GM19324 (cell line): Measurements from ENCODE around the gene THRB.

Experiments used
- ATAC-seq: cut with Tn5 transposase; IDR thresholded peaks from one replicate; pipeline ENCODE4 v1.9.1; 2021; ENCODE audit warnings: mild to moderate bottlenecking, moderate library complexity; ENCODE audit not compliant: unreplicated experiment, low FRiP score

The THRB gene

DNA sequence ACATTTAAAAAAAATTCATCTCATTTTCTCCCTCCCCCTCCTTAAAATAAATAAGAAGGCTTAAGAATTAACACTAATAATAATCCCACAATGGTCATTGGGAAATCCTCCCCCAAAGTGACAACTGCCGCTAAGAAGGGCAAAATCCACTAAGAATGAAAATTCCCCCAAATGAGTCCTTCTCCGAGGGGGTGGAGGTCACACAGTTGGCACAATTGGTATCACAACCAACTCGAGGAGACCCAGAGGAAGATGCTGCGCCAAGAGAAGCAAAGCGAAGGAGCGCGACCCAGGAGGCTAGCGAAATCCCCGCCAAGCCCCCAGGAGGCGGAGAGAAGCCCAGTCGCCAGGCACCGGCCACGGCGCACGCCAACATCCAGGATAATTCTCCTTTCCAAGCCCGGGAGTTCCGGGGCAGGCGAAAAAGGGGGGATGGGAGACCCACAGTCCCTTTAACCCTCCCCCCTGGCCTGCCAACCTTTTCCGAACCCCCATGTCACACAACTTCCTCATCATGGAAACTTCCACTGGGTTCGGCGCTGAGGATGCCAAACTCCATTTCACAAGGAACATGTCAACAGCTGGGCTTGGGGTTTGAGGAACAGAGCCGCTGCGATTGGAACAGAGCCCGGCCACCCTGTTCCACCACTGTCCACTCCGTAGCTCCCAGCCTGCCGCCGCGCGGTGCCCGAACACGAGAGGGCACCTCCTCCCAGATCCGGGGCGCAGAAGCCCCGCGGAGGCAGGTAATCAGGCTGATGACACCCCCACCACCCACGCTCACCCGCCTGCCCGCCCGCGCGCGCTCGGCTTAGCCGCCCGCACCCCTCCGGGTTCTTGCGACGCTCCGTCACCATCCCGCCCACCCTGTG is 668 bp downstream of the THRB start:
- no peak for ATAC-seq

DNA sequence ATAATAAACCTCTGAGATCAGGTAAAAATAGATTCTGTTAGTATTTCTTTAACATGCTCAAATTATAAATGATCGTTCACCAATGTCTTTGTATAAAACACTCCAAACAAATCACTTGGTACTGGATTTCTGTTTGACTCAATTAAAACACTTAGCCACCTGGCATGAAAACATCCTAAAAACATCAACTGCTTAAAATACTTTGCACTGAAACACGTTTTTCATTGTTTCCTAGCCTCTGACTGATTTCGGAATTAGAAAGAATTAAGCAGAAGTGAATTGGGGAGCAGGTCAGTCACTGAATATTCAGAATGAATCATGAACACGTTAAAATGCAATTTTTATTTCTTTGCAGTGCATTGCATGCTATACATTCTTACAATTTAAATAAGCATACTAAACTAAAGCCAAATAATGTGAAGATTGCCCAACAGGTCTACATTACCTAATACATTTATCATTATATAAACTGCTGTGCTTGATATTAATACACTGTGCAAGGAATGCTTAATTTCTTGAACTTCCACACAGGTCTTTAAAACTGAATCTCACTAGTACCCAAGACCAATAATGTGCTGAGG is 1.6 kb downstream of the THRB start:
- no peak for ATAC-seq

DNA sequence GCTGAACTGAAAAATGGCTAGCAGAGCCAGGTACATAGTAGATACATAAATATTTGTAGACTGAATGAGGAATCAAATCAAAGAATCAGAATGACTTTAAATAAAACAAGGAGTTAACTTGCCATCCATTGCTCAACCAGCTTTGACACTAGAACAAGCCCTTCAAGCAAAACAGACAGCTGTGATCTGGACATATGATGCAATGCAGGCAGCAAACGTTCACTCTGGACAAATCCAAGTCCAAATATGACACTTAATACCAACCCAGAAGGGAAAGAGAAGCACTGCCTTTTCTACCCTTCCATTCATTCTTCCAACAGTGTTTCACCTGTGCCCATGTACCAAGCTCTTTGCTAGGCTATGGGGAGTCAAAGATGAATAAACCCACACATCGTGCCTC is 4.5 kb downstream of the THRB start:
- ATAC-seq, result no peak

DNA sequence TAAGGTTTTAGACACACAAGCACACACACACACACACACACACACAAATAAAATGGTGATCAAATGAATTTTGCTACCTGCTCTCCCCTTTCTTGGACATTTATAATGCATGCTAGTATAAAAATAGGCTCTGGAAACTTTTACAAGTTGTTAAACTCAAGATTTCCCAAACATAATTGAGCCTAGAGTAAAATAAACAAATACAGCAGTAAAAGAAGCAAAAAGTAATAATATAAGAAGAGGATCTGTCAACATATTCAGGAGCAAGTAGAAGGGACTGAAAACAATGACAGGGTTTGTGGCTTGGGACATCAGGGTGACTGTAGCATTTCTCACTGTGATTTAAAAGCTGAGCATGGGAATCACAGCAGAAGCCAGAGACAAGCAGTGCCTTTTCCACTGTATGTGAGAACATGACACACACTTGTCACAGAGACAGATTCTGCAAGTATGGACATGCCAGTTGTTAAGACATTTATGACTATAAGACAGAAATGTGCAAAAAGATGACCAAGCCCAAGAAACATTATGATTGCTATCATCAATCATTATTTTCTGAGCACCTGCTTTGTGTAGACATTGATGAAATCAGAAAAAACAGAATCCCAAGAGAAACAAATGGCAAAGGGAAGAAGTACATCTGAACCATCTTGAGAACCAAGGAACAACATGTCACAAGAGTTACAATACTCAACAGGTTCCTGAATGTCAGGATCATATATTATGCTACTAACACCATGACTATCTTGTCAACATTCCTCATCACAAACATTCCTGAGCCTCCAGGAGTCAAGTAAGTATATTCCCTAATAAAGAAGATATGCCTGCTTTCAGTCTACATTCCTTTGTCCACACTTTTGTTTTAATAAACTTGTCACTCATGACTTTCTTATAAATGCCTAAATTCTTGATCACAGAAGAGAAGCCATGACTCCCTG is 7.1 kb downstream of the THRB start:
- ATAC-seq, result no peak

DNA sequence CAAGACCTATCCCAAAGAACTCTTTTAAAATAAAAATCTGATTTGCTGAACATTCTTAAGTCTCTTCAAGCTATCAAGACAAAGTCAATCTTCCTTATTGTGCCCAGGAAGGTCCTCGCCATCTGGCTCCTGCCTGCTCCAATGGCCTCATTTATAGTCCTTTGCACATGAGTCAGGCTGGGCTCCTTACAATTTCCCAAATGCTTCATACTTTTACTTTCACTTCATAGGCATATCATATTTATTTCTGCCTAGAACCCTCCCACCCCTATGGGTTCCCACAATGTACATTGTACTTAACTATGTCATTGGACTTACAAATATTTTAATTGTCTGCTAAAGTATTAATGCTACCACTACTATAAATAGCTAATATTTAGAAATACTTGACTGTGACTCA is 9.1 kb downstream of the THRB start:
- ATAC-seq, result no peak

DNA sequence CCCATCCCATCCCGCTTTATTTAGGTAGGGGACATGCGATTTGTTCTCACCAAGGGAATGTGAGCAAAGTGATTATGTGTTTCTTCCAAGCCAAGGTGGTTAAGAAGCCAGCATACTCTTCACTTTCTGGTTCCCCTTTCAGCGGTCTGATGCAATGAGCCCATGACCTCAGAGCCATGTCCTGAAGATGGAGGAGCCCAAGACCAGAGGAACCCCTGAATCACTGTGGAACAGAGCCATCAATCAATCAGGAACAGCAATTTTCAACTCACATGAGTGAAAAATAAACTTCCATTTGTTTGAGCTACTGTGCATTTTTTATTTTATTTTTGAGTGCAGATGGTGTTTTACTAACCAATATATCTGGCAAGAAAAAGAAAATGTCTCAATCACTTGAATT is 10.8 kb downstream of the THRB start:
- no peak for ATAC-seq

DNA sequence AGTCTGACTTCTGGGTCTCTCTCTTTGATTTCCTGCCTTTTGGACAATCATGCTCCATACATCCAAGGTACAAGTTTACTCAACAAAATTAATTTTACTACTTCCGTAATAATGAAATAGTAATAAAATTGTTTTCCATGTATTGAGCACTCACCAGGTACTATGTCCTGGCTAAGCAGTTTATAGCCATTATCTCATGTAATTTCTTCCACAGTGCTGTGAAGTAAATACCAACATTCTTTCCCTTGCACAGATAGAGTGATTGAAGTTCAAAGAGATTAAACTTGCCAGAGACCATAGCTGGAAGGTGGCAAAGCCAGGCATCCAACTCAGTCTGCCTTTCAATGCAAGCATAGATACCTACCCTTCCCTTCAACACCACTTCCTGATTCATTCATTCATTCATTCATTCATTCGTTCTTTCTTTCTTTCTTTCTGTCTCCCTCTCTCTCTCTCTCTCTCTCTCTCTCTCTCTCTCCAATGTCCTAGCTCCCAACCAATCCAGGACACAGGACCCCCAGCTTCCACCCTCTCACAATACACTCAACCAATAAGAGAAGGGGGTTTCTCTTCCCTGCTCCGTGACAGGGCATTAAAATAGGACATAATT is 12.4 kb downstream of the THRB start:
- no peak for ATAC-seq

DNA sequence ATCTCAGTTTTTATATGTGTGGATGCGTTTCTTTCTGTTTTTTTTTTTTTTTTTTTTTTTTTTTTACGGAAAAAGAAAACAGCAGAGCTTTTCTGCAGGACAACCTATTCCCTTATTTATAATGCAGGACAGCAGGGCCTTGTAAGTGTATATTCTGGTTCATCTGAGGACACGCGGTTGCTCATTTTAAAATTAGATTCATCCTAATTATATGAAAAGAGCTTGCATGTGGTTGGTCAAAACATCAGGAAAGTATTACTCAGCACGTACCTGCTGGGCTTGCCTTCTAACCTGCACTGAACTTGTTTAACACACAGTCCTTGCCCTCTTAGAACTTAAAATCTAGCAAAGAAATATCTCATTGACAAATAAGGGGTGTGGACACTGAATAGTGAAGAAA is 13.5 kb downstream of the THRB start:
- no peak for ATAC-seq

DNA sequence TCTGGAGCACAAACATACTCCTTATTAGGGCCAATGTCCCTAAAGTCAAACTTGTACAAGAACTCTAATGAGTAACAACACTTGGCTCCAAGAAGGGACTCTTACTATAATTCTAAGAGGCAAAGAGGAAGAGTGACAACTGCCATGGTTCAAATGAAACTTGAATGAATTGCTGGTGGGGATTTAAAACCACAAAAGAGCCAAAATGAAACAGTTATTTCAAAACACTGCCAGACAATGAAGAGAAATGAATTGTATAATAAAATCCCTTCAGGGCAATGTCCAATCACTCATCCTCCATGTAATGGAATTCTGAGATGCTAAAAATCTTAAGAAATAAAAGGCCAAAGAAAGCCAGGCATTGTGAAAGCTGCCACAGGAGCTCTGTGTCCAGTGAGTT is 14.2 kb downstream of the THRB start:
- ATAC-seq, result no peak

DNA sequence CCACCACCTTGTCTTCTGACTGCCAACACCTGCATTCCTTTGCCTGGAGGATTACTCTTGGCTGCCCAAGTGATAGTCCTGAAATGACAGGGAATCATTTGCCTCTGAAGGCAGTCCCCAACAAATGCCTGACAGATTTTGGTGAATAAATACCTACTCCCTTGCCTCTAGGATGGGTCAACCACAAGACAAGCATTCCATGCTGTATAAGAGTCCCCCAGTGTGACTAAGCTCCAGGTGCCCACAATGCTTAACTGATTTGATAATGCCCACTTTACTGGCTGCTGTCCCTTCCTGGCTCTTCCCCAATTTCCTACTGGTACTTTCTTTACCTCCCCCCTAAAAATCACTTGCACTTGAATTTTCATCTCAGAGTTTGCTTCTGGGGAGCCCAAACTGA is 14.8 kb downstream of the THRB start:
- no peak for ATAC-seq

DNA sequence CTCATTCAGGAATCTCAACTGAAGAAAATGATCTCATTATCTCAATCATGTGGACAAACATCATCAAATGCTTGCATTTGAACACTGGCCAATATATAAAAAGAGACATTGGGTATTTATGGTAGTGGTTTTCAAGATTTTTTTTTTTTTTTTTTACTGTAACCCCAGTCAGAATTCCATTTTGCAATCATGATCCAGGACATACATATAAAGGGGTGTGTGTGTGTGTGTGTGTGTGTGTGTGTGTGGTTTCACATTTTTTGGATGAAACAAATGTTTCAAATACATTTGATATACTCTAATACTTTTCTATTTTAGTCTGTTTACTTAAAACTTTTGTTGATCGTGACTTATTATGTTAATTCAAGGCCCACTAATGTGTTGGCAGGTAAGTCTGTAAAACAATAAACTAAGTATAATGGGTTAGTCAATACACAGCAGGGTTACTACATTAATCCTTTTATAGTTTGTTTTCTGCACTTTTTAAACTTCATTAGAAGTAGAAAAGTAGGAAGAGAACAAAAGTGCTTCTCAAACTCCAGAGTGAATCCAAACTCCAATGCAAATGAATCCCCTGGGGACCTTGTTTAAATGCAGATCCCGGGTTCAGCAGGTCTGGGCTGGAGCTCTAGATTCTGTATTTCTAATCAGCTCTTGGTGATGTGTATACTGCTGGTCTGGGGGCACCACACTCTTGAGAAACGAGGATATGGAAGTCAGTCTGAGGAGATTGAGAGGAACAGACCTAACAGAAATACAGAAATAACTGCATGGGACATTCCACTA is 17.6 kb downstream of the THRB start:
- ATAC-seq, result no peak

DNA sequence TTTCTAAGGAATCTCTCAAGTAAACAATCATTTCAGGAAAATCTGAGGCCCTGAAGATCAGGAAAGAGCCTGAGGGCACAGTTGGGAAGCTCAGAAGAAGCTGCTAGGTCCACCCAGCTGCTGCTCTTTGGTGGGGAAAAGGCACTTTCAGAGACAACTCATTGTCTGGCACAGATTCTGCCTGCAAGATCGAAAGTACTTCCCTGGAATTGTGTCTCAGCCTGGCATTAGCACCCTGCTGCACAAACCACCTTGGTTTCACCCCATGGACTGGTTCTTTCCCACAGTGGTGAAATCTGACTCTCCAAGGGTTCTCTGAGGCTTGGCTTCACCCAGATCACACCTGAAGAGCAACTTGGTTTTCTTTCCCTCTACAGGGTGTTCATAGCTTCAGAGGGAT is 18.7 kb downstream of the THRB start:
- no peak for ATAC-seq

DNA sequence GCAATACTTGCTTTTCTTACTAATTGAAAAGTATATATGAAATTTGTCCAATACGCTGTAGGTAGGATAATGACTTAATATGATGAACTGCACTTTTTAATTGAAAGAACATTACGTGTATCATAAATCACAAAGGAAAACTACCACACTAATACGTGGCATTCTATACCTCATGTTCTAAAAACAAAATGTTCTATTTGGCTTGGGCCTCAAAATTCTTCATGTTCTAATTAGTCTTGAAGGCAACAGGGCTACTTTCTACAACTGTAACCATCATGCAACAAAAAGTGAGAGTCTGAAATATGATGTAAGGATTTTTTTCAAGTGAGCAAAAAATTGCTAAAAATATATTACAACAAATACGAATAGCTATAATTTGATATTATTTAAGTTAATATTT is 19.8 kb downstream of the THRB start:
- no peak for ATAC-seq

DNA sequence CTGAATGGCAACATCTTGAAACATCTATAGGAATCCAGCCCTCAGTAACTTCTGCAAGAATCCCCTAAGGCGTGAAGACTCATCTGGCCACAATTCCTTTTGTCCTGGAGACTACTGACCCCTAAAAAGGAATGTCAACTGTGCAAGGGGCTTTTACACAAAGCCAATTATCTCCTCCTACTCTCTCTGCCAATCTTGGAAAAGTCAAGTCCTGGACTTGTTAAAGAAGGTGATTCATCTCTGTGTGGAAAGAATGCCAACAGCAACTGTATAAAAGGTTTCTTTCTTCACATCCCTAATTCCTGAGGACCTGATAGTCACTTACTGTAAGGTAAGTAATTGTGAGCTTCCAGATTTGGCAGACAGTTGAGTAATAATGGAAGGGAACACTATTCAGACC is 22.3 kb downstream of the THRB start:
- ATAC-seq, result no peak

DNA sequence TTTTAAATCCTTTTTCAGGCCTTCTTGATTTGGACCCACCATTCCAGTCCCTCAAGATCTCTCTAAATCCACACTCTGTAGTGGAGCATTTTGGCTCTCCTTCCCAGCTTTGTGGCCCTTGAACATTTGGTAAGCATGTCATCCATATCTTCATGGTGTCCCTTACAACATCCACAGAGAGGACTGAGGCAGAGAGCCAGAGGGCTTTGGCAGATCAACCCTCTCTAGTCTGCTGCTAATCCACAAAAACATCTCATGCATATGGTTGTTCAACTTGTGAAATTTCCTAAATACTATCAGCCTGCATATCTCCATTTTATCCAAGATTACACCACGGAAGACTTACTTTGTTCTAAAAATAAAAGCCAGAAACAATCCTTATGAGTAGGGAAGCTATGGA is 23.2 kb downstream of the THRB start:
- ATAC-seq, result no peak

DNA sequence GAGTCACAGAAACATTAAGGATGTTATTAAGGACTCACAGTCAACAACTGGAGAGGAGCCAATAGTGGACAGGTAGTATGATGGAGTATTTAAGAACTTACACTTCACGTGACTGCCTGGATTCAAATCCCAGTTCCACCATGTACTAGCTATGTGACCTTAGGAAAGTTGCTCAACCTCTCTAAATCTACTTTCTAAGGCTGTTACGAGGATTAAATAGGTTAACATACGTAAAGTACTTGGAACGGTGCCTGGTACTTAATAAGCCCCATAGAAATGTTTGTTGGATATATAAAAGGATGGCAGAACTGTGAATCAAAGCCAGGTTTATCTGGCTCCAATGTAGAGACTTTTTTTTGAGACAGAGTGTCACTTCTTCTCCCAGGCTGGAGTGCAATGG is 24.4 kb downstream of the THRB start:
- no peak for ATAC-seq

DNA sequence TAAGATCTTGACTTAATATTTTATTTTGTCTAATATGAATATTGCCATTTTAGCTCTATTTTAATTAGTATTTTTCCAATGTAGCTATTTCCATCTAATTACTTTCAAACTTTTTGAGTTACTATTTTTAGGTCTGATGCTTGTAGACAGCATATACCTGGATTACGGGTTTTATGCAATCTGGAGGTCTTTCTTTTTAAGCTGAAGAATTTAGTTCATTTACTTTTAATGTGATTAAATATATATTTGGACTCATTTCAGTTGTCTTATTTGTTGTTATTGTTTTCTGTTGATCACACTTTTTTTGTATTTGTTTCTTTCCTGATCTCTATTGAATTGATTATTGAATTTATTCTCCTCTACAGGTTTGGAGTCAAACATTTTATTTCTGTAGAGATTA is 30.3 kb downstream of the THRB start:
- no peak for ATAC-seq

DNA sequence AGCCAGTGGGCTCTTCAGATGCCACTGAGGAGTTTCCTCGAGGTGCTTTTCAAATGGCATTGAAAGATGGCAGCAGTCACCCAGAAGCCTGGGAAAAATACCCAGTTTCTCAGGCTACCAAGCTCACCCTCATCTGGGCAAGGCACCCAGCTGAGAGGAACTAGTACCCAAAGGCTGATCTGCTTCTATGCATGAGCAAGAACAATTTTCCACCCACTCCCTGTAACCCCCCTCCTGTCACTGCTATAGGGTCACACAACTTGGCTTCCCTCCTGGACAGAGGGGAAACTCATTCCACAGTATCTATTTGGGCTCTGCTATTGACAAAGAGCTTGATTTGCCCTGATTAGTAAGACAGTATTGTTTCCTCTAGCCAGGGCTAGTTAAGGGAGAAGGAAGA is 31.9 kb downstream of the THRB start:
- no peak for ATAC-seq

DNA sequence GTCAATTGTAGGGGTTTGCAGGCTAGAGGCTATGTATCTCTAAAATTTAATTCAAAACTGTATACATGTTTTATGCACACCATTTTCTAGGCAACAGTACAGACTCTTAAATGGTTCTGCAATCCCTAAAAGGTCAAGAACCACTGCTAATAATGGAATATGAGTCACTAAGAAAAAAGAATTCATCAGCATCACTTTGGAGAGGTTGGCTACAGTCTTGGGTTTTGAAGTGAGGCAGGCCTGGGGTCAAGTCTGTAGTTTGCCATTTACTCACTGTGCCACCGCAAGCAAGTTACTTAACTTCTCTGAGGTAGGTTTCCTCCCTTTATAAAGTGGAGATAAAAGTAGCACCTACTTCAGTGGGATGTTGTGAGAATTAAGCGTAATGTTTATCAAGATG is 33.7 kb downstream of the THRB start:
- no peak for ATAC-seq

DNA sequence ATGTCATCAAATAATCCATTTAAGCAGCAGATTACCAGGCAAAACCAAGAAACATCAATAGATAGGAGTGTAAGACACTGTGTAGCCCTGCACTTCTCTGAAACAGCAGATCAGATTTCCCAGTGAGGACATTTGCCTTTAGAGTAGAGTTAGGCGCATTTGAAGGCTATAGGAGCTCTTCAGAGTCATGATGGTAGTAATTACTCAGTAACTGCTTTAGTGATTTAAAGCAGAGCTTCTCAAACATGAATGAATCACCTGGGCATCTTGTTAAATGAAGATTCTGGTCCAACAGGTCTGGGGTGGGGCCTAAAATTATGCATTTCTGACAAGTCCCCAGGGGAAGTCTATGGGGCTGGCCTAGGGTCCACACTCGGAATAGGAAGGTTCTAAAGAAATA is 36.9 kb downstream of the THRB start:
- ATAC-seq, result no peak
